GM18498 (cell line): ENCODE measurements around the gene SMC4.

Source experiments
- ATAC-seq: cut with Tn5 transposase; IDR thresholded peaks from one replicate; pipeline ENCODE4 v1.9.1; 2021; ENCODE audit warnings: mild to moderate bottlenecking, moderate library complexity; ENCODE audit not compliant: unreplicated experiment

The SMC4 gene

GRCh38 chr3:160474416-160474838, 75.0 kb downstream of the SMC4 start:
- ATAC-seq, result no peak

- ATAC-seq, result no peak
Measured at GRCh38 chr3:160475153-160475552, 75.7 kb downstream of the SMC4 start.

GRCh38 chr3:160475884-160476283, 76.4 kb downstream of the SMC4 start:
- ATAC-seq, result no peak

GRCh38 chr3:160477750-160478149, 78.3 kb downstream of the SMC4 start:
- ATAC-seq, result no peak

- ATAC-seq, result no peak
Measured at GRCh38 chr3:160478338-160478737, 78.9 kb downstream of the SMC4 start.

- no peak for ATAC-seq
Measured at GRCh38 chr3:160479376-160479775, 79.9 kb downstream of the SMC4 start.

- ATAC-seq, result no peak
Measured at GRCh38 chr3:160480931-160481330, 81.5 kb downstream of the SMC4 start.

- no peak for ATAC-seq
Measured at GRCh38 chr3:160481856-160482255, 82.4 kb downstream of the SMC4 start.

GRCh38 chr3:160482796-160483195, 83.3 kb downstream of the SMC4 start:
- ATAC-seq, result no peak
